Forelimb muscle (tissue), 1 donor: ENCODE data around the gene OSBP2. TPM values are rescaled to one million over a fixed set of nuclear protein-coding genes. Genes with fewer than 3 reads are reported as not detected.

Source experiments
- DNase-seq: peaks from one replicate; pipeline ENCODE4 v3.0.0-alpha.2; 2013; ENCODE audit warnings: low read depth
- polyA plus RNA-seq: library from polyadenylated mRNA; unstranded; fragments of 120-200 nt; gene quantifications from one replicate; pipeline ENCODE4 v1.2.1, GENCODE V29; 2013; ENCODE audit not compliant: insufficient read length

The OSBP2 gene
- polyA plus RNA-seq, 1 donor: 5.0 TPM

- DNase-seq: no peak
Measured at GRCh38 chr22:30893434-30894370, 199.0 kb downstream of the OSBP2 start.

- DNase-seq: no peak
Measured at GRCh38 chr22:30894371-30894740, 199.7 kb downstream of the OSBP2 start.

GRCh38 chr22:30902496-30903357, 208.1 kb downstream of the OSBP2 start:
- no peak for DNase-seq

GRCh38 chr22:30903876-30904460, 209.3 kb downstream of the OSBP2 start:
- no peak for DNase-seq

GRCh38 chr22:30905696-30906341, 211.1 kb downstream of the OSBP2 start:
- DNase-seq: no peak

- DNase-seq: no peak
Measured at GRCh38 chr22:30906411-30906810, 211.7 kb downstream of the OSBP2 start.

- DNase-seq: no peak
Measured at GRCh38 chr22:30906946-30907345, 212.3 kb downstream of the OSBP2 start.

- no peak for DNase-seq
Measured at GRCh38 chr22:30908051-30908461, 213.4 kb downstream of the OSBP2 start.

GRCh38 chr22:30909306-30909705, 214.6 kb downstream of the OSBP2 start:
- no peak for DNase-seq

GRCh38 chr22:30910358-30910757, 215.7 kb downstream of the OSBP2 start:
- no peak for DNase-seq

GRCh38 chr22:30918761-30919160, 224.1 kb downstream of the OSBP2 start:
- DNase-seq: no peak

- DNase-seq: no peak
Measured at GRCh38 chr22:30919973-30920372, 225.3 kb downstream of the OSBP2 start.

GRCh38 chr22:30920407-30920806, 225.7 kb downstream of the OSBP2 start:
- no peak for DNase-seq

- DNase-seq: no peak
Measured at GRCh38 chr22:30921108-30921507, 226.4 kb downstream of the OSBP2 start.

- no peak for DNase-seq
Measured at GRCh38 chr22:30922151-30922611, 227.5 kb downstream of the OSBP2 start.

- no peak for DNase-seq
Measured at GRCh38 chr22:30923168-30923900, 228.7 kb downstream of the OSBP2 start.

GRCh38 chr22:30925667-30926066, 231.0 kb downstream of the OSBP2 start:
- DNase-seq: no peak

GRCh38 chr22:30926706-30927105, 232.0 kb downstream of the OSBP2 start:
- DNase-seq: no peak

GRCh38 chr22:30927806-30928205, 233.1 kb downstream of the OSBP2 start:
- DNase-seq: no peak

GRCh38 chr22:30928401-30928800, 233.7 kb downstream of the OSBP2 start:
- DNase-seq: no peak

GRCh38 chr22:30930228-30930627, 235.6 kb downstream of the OSBP2 start:
- no peak for DNase-seq
